Measurements from ENCODE around the gene PPM1N. TPM values are rescaled to one million over a fixed set of nuclear protein-coding genes. Genes with fewer than 3 reads are reported as not detected.
A peak's percentile ranks its signal among the peaks of the same experiment; 100 is the strongest.

Gene PPM1N
- polyA plus RNA-seq, 3 donors = 1.3 to 4.3 (median 2.7) TPM

- peaks cover 17 to 52% of the 10 kb centered on the region in 2 donors for H3K27me3 ChIP-seq (ENCODE audit: control insufficient read depth in 2 of 2, insufficient read depth in 2 of 2, low read length in 2 of 2)
- H3K36me3 ChIP-seq (replicated peaks in 1 of 2; ENCODE audit: control insufficient read depth in 1 of 2, insufficient read depth in 2 of 2, low read length in 2 of 2) = peaks cover 0 to 9% of the 10 kb centered on the region in 2 donors
- Mint-ChIP-seq H3K9me3 (peaks cover 6 to 31% (median 19%) of the 10 kb centered on the region in 7 donors), H3K4me1 (peaks cover 46% of the 10 kb centered on the region), H3K36me3 (peaks cover 28 to 37% of the 10 kb centered on the region in 2 donors), H3K27ac (peak overlapping the region; percentile 9 to 84 (median 54)), H3K27me3 (ENCODE audit: low read depth in 3 of 3) (peaks cover 58 to 67% (median 64%) of the 10 kb centered on the region in 3 donors), H3K4me3 (peak overlapping the region in 1 of 2 donors; percentile 59)
- no peak overlapping the region for H3K4me3 ChIP-seq (replicated peaks in 1 of 3; ENCODE audit: low read depth in 2 of 3, low read length in 3 of 3)
- peaks cover 28 to 33% of the 10 kb centered on the region in 2 donors for H3K4me1 ChIP-seq (ENCODE audit: control insufficient read depth in 1 of 2, insufficient read depth in 2 of 2, low read length in 2 of 2)
- no peaks in the 10 kb centered on the region for H3K79me2 ChIP-seq (ENCODE audit: insufficient read depth, low read length)
- DNase-seq = peak in 1 of 3 donors; percentile 15
- no peak overlapping the region for H2AFZ ChIP-seq (ENCODE audit: insufficient read depth, low read depth, low read length, poor library complexity, severe bottlenecking)
- H3K9me3 ChIP-seq (replicated peaks in 1 of 2; ENCODE audit: control insufficient read depth in 1 of 2, insufficient read depth in 1 of 2, low read length in 2 of 2) = peaks cover 0 to 12% of the 10 kb centered on the region in 2 donors
- H3K4me2 ChIP-seq (replicated peaks; ENCODE audit: extremely low read depth, low read length, poor library complexity, severe bottlenecking) = no peak overlapping the region
- 61% methylated on average over 2 of the region's 5 CpGs for WGBS (ENCODE audit: insufficient coverage)
- H3K27ac ChIP-seq (ENCODE audit: low read depth in 1 of 2, low read length in 2 of 2) = no peak overlapping the region
- H3K9ac ChIP-seq (ENCODE audit: insufficient read depth, low read length, poor library complexity, severe bottlenecking) = no peak overlapping the region
- intact Hi-C loops (cut with micrococcal nuclease) = no loop called here
- TF ChIP-seq CTCF (IDR thresholded peaks at IDR 0.05) = no peak
- peaks cover 40% of the 10 kb centered on the region for H4K20me1 ChIP-seq (ENCODE audit: insufficient read depth, low read length)
Observed at GRCh38 chr19:45476304-45476703, 21.9 kb upstream of the PPM1N start.

- no peak overlapping the region for H2AFZ ChIP-seq (ENCODE audit: insufficient read depth, low read depth, low read length, poor library complexity, severe bottlenecking)
- H4K20me1 ChIP-seq (ENCODE audit: insufficient read depth, low read length) = peaks cover 31% of the 10 kb centered on the region
- peaks cover 38% of the 10 kb centered on the region for H3K4me1 Mint-ChIP-seq
- no peaks in the 10 kb centered on the region for H3K79me2 ChIP-seq (ENCODE audit: insufficient read depth, low read length)
- peaks cover 0 to 22% (median 13%) of the 10 kb centered on the region in 7 donors for H3K9me3 Mint-ChIP-seq
- H3K27ac Mint-ChIP-seq = peak overlapping the region in 3 of 7 donors; percentile 19 to 81 (median 57)
- DNase-seq = peak in 1 of 3 donors; percentile 27
- H3K4me1 ChIP-seq (ENCODE audit: control insufficient read depth in 1 of 2, insufficient read depth in 2 of 2, low read length in 2 of 2) = peaks cover 19 to 24% of the 10 kb centered on the region in 2 donors
- intact Hi-C loops (cut with micrococcal nuclease) = no loop called here
- no peak overlapping the region for H3K4me2 ChIP-seq (replicated peaks; ENCODE audit: extremely low read depth, low read length, poor library complexity, severe bottlenecking)
- H3K36me3 ChIP-seq (replicated peaks in 1 of 2; ENCODE audit: control insufficient read depth in 1 of 2, insufficient read depth in 2 of 2, low read length in 2 of 2) = peaks cover 0 to 2% of the 10 kb centered on the region in 2 donors
- 21% methylated on average over 3 of the region's 5 CpGs for WGBS (ENCODE audit: insufficient coverage)
- no peak overlapping the region for H3K27ac ChIP-seq (ENCODE audit: low read depth in 1 of 2, low read length in 2 of 2)
- H3K36me3 Mint-ChIP-seq = peaks cover 19 to 28% of the 10 kb centered on the region in 2 donors
- no peak overlapping the region for H3K9ac ChIP-seq (ENCODE audit: insufficient read depth, low read length, poor library complexity, severe bottlenecking)
- peaks cover 0 to 6% of the 10 kb centered on the region in 2 donors for H3K9me3 ChIP-seq (replicated peaks in 1 of 2; ENCODE audit: control insufficient read depth in 1 of 2, insufficient read depth in 1 of 2, low read length in 2 of 2)
- no peak for TF ChIP-seq CTCF (IDR thresholded peaks at IDR 0.05)
- H3K27me3 Mint-ChIP-seq (ENCODE audit: low read depth in 3 of 3) = peaks cover 49 to 59% (median 57%) of the 10 kb centered on the region in 3 donors
- peak overlapping the region in 1 of 2 donors; percentile 59 for H3K4me3 Mint-ChIP-seq
- peaks cover 9 to 43% of the 10 kb centered on the region in 2 donors for H3K27me3 ChIP-seq (ENCODE audit: control insufficient read depth in 2 of 2, insufficient read depth in 2 of 2, low read length in 2 of 2)
- H3K4me3 ChIP-seq (replicated peaks in 1 of 3; ENCODE audit: low read depth in 2 of 3, low read length in 3 of 3) = no peak overlapping the region
Observed at GRCh38 chr19:45477186-45477585, 21.1 kb upstream of the PPM1N start.

All from CD14-positive monocyte (primary cell).